ENCODE results near the gene DNAJC13.

DNAJC13 gene

DNA sequence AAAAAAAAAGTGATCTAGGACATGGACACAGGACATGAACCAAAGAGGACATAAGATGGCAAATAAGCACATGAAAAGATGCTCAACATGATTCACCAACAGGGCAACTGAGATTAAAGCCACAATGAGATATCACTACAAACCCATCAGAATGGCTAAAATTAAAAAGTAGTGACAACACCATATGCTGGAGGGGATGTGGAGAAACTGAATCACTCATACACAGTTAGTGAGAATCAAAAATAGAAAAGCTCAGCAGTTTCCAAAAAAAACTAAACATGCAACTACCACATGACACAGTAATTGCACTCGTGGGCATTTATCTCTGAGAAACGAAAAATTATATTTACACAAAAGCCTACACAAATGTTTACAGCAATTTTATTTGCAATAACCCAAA, 151.9 kb downstream of the DNAJC13 start:
- H3K9ac ChIP-seq (ENCODE audit: low read depth, low read length, poor library complexity, severe bottlenecking): no peak overlapping the region
- no peaks in the 10 kb centered on the region for H3K27me3 ChIP-seq (ENCODE audit: insufficient read depth, low read length, poor library complexity, severe bottlenecking)
- H3K4me1 ChIP-seq (ENCODE audit: insufficient read depth, low read length, poor library complexity, severe bottlenecking): no peaks in the 10 kb centered on the region
- H3F3A ChIP-seq (ENCODE audit: low read depth): no peaks in the 10 kb centered on the region
- no peaks in the 10 kb centered on the region for H3K79me2 ChIP-seq (ENCODE audit: insufficient read depth, low read length)
- H3K4me2 ChIP-seq (ENCODE audit: low read depth, low read length, poor library complexity, severe bottlenecking): no peak overlapping the region
- no peaks in the 10 kb centered on the region for H3K9me3 ChIP-seq (ENCODE audit: insufficient read depth, low read depth, low read length)
- TF ChIP-seq, protein P1, sequence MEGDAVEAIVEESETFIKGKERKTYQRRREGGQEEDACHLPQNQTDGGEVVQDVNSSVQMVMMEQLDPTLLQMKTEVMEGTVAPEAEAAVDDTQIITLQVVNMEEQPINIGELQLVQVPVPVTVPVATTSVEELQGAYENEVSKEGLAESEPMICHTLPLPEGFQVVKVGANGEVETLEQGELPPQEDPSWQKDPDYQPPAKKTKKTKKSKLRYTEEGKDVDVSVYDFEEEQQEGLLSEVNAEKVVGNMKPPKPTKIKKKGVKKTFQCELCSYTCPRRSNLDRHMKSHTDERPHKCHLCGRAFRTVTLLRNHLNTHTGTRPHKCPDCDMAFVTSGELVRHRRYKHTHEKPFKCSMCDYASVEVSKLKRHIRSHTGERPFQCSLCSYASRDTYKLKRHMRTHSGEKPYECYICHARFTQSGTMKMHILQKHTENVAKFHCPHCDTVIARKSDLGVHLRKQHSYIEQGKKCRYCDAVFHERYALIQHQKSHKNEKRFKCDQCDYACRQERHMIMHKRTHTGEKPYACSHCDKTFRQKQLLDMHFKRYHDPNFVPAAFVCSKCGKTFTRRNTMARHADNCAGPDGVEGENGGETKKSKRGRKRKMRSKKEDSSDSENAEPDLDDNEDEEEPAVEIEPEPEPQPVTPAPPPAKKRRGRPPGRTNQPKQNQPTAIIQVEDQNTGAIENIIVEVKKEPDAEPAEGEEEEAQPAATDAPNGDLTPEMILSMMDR (conservative IDR thresholded peaks at IDR 0.05; ENCODE audit: low read length): no peak
- no peak for TF ChIP-seq EZH2phosphoT487 (IDR thresholded peaks at IDR 0.05; ENCODE audit: borderline replicate concordance)
- H3K9me2 ChIP-seq (replicated peaks; ENCODE audit: low read depth, low read length): no peaks in the 10 kb centered on the region
- no peak overlapping the region for H2AFZ ChIP-seq (ENCODE audit: low read length)
- H4K20me1 ChIP-seq (ENCODE audit: insufficient read depth, low read length, poor library complexity, severe bottlenecking): no peaks in the 10 kb centered on the region
- no peaks in the 10 kb centered on the region for H3K36me3 ChIP-seq (ENCODE audit: insufficient read depth, low read length)
- H3K4me3 ChIP-seq (ENCODE audit: low read length, poor library complexity, severe bottlenecking): no peak overlapping the region

DNA sequence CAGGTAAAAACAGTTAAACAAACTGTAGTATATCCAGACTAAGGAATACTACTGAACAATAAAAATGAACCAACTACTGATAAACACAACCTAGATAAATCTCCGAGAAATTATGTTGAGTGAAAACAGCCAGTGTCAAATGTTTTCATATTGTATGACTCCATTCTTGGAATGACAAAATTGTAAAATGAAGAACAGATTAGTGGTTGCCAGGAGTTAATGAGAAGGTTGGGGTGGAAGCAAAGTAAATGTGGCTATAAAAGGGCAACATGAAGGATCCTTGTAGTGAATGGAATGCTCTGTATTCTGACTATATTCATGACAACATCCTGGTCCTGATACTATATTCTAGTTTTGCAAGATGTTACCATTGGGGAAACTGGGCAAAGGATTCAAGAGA, 152.3 kb downstream of the DNAJC13 start:
- H3K27me3 ChIP-seq (ENCODE audit: insufficient read depth, low read length, poor library complexity, severe bottlenecking): no peaks in the 10 kb centered on the region
- H2AFZ ChIP-seq (ENCODE audit: low read length): no peak overlapping the region
- no peaks in the 10 kb centered on the region for H3K4me1 ChIP-seq (ENCODE audit: insufficient read depth, low read length, poor library complexity, severe bottlenecking)
- H3K36me3 ChIP-seq (ENCODE audit: insufficient read depth, low read length): no peaks in the 10 kb centered on the region
- no peaks in the 10 kb centered on the region for H3K79me2 ChIP-seq (ENCODE audit: insufficient read depth, low read length)
- H3K4me2 ChIP-seq (ENCODE audit: low read depth, low read length, poor library complexity, severe bottlenecking): no peak overlapping the region
- no peaks in the 10 kb centered on the region for H4K20me1 ChIP-seq (ENCODE audit: insufficient read depth, low read length, poor library complexity, severe bottlenecking)
- no peak overlapping the region for H3K9ac ChIP-seq (ENCODE audit: low read depth, low read length, poor library complexity, severe bottlenecking)
- H3K9me3 ChIP-seq (ENCODE audit: insufficient read depth, low read depth, low read length): no peaks in the 10 kb centered on the region
- no peak for TF ChIP-seq EZH2phosphoT487 (IDR thresholded peaks at IDR 0.05; ENCODE audit: borderline replicate concordance)
- TF ChIP-seq, protein P1 (conservative IDR thresholded peaks at IDR 0.05; ENCODE audit: low read length): no peak
- no peaks in the 10 kb centered on the region for H3K9me2 ChIP-seq (replicated peaks; ENCODE audit: low read depth, low read length)
- no peaks in the 10 kb centered on the region for H3F3A ChIP-seq (ENCODE audit: low read depth)
- H3K4me3 ChIP-seq (ENCODE audit: low read length, poor library complexity, severe bottlenecking): no peak overlapping the region

DNA sequence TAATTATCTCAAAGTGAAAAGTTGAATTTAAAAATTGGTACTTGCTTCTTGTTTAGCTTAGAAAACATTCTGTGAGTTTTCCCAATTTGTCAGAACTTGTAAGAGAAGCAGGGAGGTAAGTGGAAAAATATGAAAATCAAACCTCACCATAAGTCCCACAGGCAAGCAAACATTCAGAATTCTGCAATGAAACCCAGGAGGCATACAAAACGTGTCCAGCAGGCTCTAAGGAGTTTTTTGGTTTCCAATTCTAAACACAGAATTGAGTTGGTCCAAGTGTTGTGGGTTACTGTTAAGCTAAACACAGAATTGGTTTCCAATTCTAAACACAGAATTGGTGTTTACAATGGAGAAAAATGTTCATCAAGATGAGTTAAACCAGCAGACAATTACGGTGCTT, 152.7 kb downstream of the DNAJC13 start:
- no peaks in the 10 kb centered on the region for H3K79me2 ChIP-seq (ENCODE audit: insufficient read depth, low read length)
- H3K4me2 ChIP-seq (ENCODE audit: low read depth, low read length, poor library complexity, severe bottlenecking): no peak overlapping the region
- H3F3A ChIP-seq (ENCODE audit: low read depth): no peaks in the 10 kb centered on the region
- H3K9ac ChIP-seq (ENCODE audit: low read depth, low read length, poor library complexity, severe bottlenecking): no peak overlapping the region
- H3K4me3 ChIP-seq (ENCODE audit: low read length, poor library complexity, severe bottlenecking): no peak overlapping the region
- no peak overlapping the region for H2AFZ ChIP-seq (ENCODE audit: low read length)
- H3K36me3 ChIP-seq (ENCODE audit: insufficient read depth, low read length): no peaks in the 10 kb centered on the region
- H3K9me3 ChIP-seq (ENCODE audit: insufficient read depth, low read depth, low read length): no peaks in the 10 kb centered on the region
- H3K4me1 ChIP-seq (ENCODE audit: insufficient read depth, low read length, poor library complexity, severe bottlenecking): no peaks in the 10 kb centered on the region
- no peaks in the 10 kb centered on the region for H3K27me3 ChIP-seq (ENCODE audit: insufficient read depth, low read length, poor library complexity, severe bottlenecking)
- no peak for TF ChIP-seq EZH2phosphoT487 (IDR thresholded peaks at IDR 0.05; ENCODE audit: borderline replicate concordance)
- H3K9me2 ChIP-seq (replicated peaks; ENCODE audit: low read depth, low read length): no peaks in the 10 kb centered on the region
- no peaks in the 10 kb centered on the region for H4K20me1 ChIP-seq (ENCODE audit: insufficient read depth, low read length, poor library complexity, severe bottlenecking)

DNA sequence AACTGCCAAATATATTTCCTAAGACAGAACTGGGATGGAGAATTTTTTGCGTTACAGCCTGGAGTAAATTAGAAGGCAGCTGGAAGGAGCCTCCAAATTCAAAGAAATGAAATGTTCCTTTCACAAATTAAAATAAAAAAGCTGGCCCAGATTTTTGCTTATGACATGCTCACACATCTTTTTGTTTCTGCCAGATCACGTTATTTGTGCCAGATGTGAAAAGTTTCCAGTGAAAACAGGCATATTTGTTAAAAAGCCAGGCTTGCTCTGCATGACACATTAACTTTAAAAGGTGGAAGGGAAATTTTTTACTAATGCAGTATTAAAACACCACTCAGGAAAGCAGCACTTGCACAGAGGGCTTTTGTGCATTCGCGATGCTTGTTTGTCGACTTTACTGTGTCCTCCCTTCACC, 156.5 kb downstream of the DNAJC13 start:
- no peaks in the 10 kb centered on the region for H3K4me1 ChIP-seq (ENCODE audit: insufficient read depth, low read length, poor library complexity, severe bottlenecking)
- no peak for TF ChIP-seq EZH2phosphoT487 (IDR thresholded peaks at IDR 0.05; ENCODE audit: borderline replicate concordance)
- TF ChIP-seq, protein P1 (conservative IDR thresholded peaks at IDR 0.05; ENCODE audit: low read length): no peak
- no peak overlapping the region for H2AFZ ChIP-seq (ENCODE audit: low read length)
- no peaks in the 10 kb centered on the region for H3K27me3 ChIP-seq (ENCODE audit: insufficient read depth, low read length, poor library complexity, severe bottlenecking)
- H3K4me3 ChIP-seq (ENCODE audit: low read length, poor library complexity, severe bottlenecking): no peak overlapping the region
- no peaks in the 10 kb centered on the region for H3K9me3 ChIP-seq (ENCODE audit: insufficient read depth, low read depth, low read length)
- no peak overlapping the region for H3K9ac ChIP-seq (ENCODE audit: low read depth, low read length, poor library complexity, severe bottlenecking)
- no peaks in the 10 kb centered on the region for H3K79me2 ChIP-seq (ENCODE audit: insufficient read depth, low read length)
- H3K36me3 ChIP-seq (ENCODE audit: insufficient read depth, low read length): 0 out of 2 replicates have a peak, but pooled peaks cover 7% of the 10 kb centered on the region
- H4K20me1 ChIP-seq (ENCODE audit: insufficient read depth, low read length, poor library complexity, severe bottlenecking): no peaks in the 10 kb centered on the region
- H3K9me2 ChIP-seq (replicated peaks; ENCODE audit: low read depth, low read length): no peaks in the 10 kb centered on the region
- no peaks in the 10 kb centered on the region for H3F3A ChIP-seq (ENCODE audit: low read depth)
- no peak overlapping the region for H3K4me2 ChIP-seq (ENCODE audit: low read depth, low read length, poor library complexity, severe bottlenecking)

Measured in Loucy (cell line).